ENCODE results near the gene SMG6.

The SMG6 gene

DNA sequence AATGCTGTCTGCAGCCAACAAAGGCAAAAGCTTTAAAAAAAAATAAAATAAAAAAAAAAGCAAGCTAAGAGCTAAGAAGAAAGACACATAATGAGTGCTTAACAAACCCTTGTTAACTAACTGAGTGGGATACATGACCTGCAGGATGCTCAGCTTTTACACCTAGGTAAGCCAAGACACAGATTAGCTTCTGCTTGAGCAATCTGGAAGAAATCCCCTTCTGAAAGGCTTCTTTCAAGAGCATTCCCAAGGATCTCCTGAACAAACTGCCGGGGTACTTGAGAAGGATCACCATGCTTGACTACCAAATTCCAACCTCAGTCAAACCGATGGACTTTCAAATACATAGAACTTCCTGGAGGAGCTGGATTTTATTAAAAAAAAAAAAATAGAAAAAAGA lies 92.9 kb downstream of the SMG6 start:
- TF ChIP-seq, protein P1, sequence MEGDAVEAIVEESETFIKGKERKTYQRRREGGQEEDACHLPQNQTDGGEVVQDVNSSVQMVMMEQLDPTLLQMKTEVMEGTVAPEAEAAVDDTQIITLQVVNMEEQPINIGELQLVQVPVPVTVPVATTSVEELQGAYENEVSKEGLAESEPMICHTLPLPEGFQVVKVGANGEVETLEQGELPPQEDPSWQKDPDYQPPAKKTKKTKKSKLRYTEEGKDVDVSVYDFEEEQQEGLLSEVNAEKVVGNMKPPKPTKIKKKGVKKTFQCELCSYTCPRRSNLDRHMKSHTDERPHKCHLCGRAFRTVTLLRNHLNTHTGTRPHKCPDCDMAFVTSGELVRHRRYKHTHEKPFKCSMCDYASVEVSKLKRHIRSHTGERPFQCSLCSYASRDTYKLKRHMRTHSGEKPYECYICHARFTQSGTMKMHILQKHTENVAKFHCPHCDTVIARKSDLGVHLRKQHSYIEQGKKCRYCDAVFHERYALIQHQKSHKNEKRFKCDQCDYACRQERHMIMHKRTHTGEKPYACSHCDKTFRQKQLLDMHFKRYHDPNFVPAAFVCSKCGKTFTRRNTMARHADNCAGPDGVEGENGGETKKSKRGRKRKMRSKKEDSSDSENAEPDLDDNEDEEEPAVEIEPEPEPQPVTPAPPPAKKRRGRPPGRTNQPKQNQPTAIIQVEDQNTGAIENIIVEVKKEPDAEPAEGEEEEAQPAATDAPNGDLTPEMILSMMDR (IDR thresholded peaks at IDR 0.05): no peak

DNA sequence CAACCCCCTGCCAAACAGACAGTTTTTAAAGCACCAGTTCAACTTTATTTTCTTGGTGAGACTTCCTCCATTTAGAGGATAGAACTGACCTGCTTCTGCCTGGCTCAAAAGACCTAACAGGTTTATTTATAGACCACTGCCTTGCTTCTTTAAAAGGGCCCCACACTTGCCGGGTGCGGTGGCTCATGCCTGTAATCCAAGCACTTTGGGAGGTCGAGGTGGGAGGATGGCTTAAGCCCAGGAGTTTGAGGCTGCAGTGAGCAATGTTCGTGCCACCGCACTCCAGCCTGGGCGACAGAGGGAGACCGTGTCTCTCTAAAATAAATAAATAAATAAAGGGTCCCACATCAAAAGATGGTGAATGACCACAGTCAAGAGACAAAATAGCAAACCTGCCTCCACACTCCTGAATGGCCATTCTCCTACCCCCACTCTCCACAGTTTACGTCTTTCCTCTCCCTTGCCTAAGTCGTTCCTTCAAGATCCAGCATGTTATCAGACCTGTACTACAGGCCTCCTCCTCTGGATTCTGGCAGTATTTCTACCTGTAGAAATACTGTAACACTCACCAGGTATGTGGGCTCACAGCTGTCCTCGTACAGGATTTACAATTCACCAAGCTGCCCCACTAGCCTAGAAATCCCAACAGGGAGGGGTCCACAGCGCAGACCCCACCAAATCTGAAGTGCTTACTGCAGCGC lies 95.6 kb downstream of the SMG6 start:
- TF ChIP-seq, protein P1 (IDR thresholded peaks at IDR 0.05): no peak

DNA sequence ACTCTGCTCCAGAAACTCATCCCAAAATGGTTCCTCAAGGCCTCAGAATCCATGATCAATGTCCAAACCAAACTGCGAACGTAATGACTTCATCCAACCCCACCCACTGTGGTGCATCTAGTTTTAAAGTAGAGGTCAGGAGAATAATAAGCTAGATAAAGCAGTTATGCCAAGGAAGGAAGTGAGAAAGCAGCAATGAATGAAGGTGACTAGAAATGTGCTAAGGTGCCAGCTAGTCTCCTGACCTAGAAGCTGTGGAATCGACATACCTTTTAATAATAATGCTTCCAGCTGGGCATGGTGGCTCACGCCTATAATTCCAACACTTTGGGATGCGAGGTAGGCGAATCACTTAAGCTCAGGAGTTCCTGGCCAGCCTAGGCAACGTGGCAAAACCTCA lies 99.2 kb downstream of the SMG6 start:
- TF ChIP-seq, protein P1 (IDR thresholded peaks at IDR 0.05): no peak

DNA sequence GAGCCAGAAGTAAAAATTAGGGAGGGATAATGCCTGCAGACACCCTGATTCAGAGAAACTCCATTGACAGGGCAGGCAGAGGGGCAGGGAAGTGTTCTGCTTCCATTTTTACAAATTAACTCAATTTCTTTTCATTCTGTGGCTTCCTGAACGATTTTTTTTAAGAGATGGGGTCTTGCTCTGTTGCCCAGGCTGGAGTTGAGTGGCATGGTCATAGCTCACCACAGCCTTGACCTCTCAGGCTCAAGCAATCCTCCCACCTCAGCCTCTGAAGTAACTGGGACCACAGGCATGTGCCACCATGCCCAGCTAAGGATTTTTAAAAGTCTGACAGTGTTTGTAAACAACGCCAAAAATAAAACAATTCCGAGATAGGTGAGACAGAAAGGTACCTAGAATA lies 99.8 kb downstream of the SMG6 start:
- TF ChIP-seq, protein P1 (IDR thresholded peaks at IDR 0.05): no peak

DNA sequence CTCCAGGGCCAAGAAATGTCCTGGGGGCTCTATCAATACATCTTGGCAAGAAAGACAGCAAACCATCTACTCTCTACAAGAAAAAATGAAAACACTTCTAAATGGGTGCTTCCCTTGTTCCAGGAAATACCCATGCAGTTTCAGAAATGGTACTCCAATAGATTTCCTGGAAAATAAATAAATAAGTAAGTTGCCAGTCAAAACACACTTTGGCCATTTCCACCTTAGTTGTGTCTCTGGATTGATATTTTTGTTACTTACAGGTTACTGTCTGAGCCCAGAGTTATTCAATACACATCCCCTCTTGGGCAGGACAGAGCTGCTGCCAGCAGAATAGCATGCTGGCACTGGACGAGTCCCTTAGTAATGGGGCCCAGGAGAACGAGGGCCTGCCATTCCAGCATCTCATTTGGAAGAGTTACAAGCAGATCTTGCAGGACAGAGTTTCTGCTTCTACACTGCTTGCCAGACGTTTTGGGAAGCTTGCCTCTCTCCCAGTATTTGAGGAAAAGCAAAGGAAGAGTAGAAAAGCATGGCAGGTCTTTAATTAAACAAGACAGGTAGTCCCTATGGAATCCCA lies 100.5 kb downstream of the SMG6 start:
- TF ChIP-seq, protein P1 (IDR thresholded peaks at IDR 0.05): no peak

DNA sequence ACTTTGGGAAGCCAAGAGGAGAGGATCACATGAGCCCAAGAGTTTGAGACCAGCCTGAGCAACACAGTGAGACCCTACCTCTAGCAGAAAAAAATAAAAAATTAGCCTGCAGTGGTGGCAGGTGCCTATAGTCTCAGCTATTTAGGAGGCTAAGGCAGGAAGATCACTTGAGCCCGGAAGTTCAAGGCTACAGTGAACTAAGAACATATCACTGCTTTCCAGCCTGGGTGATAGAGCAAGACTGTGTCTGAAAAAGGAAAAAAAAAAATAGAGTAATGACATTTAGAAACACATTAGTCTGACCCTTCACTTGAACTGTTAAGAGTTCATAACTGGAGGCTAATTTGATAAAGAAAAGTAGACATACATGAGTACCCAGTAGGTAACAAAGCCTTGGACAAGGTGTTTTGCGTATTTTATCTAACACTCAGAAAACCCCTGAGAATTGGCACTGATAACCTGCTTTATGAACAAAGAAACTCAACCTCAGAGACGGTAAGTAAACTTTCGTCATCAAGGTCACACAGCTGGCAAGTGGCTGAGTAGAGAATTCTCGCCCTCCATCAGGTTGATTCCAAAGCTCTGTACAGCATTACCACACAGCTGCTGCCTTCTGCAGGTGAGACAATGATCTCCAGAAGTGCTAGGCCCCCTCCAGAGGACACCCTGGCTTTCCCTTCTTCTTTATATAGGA lies 101.1 kb downstream of the SMG6 start:
- TF ChIP-seq, protein P1 (IDR thresholded peaks at IDR 0.05): no peak

DNA sequence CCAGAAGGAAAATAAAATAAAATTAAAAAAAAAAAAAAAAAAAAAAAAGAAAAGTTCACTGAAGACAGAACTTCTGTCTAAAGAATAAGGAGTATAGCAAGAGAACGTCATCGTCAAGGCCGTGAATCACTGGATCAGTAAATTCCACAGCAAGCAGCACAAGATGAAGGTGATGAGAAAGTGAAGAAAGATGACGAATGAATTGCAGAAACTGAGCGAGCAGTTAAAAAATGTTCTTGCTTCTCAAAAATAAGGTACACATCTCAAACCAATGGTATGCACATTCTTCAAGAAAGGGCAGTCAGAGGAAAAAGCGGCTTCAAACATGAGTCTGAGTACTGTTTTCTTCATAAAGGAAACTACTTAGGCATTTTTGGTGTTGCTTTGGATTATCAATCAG lies 104.7 kb downstream of the SMG6 start:
- TF ChIP-seq, protein P1 (IDR thresholded peaks at IDR 0.05): no peak
